ENCODE data around the gene CACNA1C. TPM values are rescaled to one million over a fixed set of nuclear protein-coding genes. Genes with fewer than 3 reads are reported as not detected.

CACNA1C gene
- total RNA-seq, 4 donors from 2014 or later = 2.9 to 5.3 (median 4.3) TPM

- TF ChIP-seq CTCF (IDR thresholded peaks at IDR 0.05; ENCODE audit: low read depth) = no peak
These were observed 499.4 kb downstream of the CACNA1C start for GRCh38 chr12:2552000-2552756.

GRCh38 chr12:2553388-2554126, 500.8 kb downstream of the CACNA1C start:
- TF ChIP-seq CTCF (IDR thresholded peaks at IDR 0.05; ENCODE audit: low read depth) = no peak

GRCh38 chr12:2555487-2556082, 502.8 kb downstream of the CACNA1C start:
- no peak for TF ChIP-seq CTCF (IDR thresholded peaks at IDR 0.05; ENCODE audit: low read depth)

- TF ChIP-seq CTCF (IDR thresholded peaks at IDR 0.05; ENCODE audit: low read depth) = no peak
These were observed 504.8 kb downstream of the CACNA1C start for GRCh38 chr12:2557597-2557996.

GRCh38 chr12:2559931-2560330, 507.1 kb downstream of the CACNA1C start:
- no peak for TF ChIP-seq CTCF (IDR thresholded peaks at IDR 0.05; ENCODE audit: low read depth)

GRCh38 chr12:2560356-2560755, 507.6 kb downstream of the CACNA1C start:
- no peak for TF ChIP-seq CTCF (IDR thresholded peaks at IDR 0.05; ENCODE audit: low read depth)

- TF ChIP-seq CTCF (IDR thresholded peaks at IDR 0.05; ENCODE audit: low read depth) = no peak
These were observed 508.6 kb downstream of the CACNA1C start for GRCh38 chr12:2561367-2561766.
